IPS-18c (cell line): ENCODE data around the gene DUSP16.
"Not testable (repeated sequence)": the region's sequence is repeated elsewhere in the genome, so short reads cannot be mapped to it uniquely, and the experiment has no call there.

Experiments
- H3K4me3 ChIP-seq: 2 replicates; pipeline ENCODE4 v1.7.0; 2013; ENCODE audit warnings: low read depth, mild to moderate bottlenecking, low read length, moderate library complexity; ENCODE audit not compliant: insufficient read depth
- H3K9me3 ChIP-seq: one replicate; pipeline ENCODE4 v1.6.1; 2013; ENCODE audit warnings: mild to moderate bottlenecking, low read length, moderate library complexity; ENCODE audit not compliant: control insufficient read depth, insufficient read depth

Gene DUSP16

DNA sequence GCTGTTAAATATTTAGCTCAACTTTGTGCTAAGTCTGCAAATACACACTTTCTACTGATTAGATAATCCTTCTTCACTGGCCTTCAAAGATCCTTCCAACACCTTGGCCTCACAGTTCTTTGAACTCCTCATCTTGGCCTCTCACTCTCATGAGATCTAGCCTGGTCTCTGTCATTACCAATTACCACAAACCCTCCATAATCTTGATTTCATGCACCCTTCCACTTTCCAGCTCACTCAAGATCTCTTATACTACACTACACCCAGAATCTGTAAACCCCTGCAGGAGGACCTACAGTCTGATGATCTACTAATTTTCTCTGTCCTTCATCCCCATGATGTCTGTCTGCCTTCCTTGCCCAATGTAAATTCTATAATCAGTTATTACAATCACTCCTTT, 71.1 kb downstream of the DUSP16 start:
- no peaks in the 10 kb centered on the region for H3K9me3 ChIP-seq

DNA sequence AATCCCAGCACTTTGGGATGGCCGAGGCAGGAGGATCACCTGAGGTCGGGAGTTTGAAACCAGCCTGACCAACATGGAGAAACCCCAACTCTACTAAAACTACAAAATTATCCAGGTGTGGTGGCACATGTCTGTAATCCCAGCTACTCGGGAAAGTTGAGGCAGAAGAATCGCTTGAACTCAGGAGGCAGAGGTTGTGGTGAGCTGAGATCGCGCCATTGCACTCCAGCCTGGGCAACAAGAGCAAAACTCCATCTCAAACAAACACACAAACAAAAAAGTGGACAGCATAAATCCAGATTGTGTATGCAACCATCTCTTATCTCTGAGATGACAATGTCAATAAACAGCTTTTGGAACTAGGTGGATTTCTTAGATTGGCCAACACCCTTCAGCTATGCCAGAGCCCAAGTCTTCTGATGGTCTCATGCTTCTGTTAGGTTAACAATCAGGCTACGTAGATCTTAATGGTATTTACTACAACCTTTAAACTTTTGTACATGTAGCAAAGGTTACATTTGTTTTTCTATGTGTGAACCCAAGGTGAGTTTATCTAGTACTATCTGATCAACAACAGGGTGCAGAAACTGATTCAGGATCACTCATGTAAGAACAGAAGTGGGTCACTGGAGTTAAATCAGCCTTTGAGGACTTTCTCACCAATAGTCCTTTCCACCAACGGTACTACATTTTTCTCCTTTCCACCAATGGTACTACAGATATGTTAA, 73.7 kb downstream of the DUSP16 start:
- H3K4me3 ChIP-seq, result no peak overlapping the region
- H3K9me3 ChIP-seq, result no peaks in the 10 kb centered on the region

More for the DNA sequence above, 71.1 kb downstream of the DUSP16 start:
- H3K4me3 ChIP-seq, result no peak overlapping the region

DNA sequence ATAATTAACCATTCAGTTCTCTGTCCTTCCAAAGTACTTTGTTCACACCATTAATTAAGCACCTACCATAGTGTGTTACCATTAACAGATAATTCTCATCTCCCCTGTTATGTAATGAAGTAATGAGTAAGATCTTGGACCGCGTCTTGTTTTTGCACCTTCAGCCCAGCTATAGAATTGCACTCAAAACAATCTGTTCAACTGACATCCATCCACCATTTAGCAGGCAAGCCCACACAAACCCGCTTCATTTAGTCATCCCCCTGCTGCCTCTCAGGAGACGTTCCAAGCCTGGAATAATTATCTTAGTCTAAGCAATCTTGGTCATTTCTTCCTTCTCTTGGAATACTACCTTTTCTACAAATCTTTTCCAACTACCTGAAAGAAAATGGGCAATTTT, 74.4 kb downstream of the DUSP16 start:
- H3K4me3 ChIP-seq, result no peak overlapping the region
- H3K9me3 ChIP-seq, result no peaks in the 10 kb centered on the region

DNA sequence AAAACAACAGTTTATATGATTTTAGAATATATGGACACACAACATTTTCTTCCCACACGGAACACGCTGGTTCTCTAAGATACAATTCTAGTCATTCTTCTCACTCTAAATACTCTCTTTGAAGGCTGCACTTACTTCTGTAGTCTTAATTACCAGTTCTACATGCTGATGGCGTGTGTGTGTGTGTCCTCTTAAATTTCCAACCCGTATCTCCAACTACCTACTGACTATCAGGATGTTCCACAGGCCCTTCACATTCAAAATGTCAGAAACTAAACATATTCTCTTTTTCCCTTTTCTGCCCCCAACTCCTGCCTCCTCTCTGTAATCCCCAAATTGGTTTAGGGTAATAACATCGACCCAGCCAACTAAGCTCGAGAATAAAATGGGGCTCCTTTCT, 75.2 kb downstream of the DUSP16 start:
- Histone ChIP-seq H3K9me3 (no peaks in the 10 kb centered on the region), H3K4me3 (no peak overlapping the region)

DNA sequence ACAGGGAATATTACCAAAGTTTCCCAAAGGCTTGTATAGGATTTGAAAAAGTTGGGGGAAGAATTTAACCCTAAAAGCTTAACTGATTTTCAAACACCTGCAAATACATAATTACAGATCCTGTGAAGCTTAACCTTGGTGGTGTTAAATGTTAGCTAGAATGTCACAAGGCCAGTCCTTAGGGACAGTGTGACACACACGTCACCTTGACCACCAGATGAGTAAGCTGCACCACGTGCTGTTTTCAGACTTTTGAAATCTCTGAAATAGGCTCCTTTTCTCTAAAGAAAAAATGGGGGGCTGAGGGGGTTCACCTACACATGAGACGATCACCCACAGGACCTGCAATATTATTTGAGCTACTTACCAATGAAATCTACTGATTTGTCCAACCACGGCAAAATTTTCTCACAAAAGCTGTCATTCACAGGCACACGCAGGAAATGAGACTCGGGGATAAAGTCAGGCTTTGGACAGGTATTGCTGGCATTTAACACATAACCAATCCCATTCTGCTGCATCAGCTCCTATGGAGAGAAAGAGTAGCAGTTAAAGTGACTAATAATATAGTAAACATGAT, 75.9 kb downstream of the DUSP16 start:
- no peak overlapping the region for H3K4me3 ChIP-seq

DNA sequence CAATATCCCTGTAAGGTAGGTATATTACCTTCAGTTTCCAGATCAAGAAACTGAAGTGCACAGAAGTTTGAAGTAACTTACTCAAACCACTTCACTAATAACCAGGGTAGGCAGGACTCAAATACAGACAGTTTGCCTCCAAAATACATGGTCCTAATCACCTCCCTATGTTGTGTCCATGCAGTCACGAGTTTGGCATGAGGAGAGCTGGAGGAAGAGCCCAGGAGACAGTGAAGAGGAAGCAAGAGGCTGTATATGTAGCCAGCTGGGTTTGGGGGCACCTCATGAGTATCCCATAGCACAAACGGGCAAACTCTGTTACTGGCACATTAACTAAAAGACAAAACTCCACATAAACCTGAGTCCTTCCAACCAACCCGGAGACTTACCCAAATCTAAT, 79.2 kb downstream of the DUSP16 start:
- H3K9me3 ChIP-seq, result no peaks in the 10 kb centered on the region
- no peak overlapping the region for H3K4me3 ChIP-seq

More for the DNA sequence above, 75.9 kb downstream of the DUSP16 start:
- H3K9me3 ChIP-seq, result no peaks in the 10 kb centered on the region

DNA sequence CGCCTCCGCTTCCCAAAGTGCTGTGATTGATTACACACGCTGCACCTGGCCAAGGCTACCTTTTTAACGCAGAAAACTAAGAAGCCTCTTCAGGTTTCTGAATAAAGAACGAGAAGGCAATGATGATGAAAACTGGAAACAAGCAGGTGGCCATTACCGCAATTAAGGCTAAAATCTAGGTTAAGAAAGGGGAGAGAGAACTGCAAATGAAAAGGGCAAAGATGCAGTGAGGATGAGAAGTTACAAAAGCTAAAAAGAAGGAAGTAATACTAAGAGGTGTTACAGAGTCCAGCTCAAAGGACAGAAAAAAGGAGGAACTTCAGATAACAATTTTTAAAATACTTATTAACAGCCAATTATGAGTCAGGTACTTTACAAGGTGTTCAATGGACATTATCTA, 79.7 kb downstream of the DUSP16 start:
- H3K9me3 ChIP-seq, result no peaks in the 10 kb centered on the region
- no peak overlapping the region for H3K4me3 ChIP-seq

DNA sequence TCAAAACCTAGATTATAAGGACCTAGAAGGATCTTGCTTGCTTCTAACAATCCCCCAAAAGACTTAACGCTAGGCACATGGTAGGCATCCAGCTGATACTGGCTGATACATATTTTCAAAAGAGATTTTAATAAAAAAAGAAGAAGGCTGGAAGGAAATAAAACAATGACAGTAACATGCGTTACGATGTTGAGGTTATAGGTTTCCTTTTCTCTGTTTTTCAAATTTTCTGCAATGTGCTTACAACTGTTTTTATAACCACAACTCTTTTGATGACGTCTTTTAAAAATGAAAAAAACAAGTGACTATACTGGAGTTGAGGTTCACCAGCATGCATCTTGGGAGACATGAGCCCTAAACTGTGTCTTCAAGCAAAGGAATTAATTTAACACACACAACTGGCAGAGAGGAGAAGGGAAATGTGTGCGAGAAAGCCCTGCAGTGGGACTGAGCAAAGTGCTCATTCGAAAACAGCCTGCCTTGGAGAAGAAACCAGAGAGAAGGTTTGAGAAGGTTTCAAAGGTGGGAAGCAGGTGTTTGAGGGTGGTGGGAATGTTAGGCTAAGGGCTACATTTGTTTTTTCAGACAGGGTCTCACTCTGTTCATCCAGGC, 80.4 kb downstream of the DUSP16 start:
- no peak overlapping the region for H3K4me3 ChIP-seq
- H3K9me3 ChIP-seq, result no peaks in the 10 kb centered on the region

DNA sequence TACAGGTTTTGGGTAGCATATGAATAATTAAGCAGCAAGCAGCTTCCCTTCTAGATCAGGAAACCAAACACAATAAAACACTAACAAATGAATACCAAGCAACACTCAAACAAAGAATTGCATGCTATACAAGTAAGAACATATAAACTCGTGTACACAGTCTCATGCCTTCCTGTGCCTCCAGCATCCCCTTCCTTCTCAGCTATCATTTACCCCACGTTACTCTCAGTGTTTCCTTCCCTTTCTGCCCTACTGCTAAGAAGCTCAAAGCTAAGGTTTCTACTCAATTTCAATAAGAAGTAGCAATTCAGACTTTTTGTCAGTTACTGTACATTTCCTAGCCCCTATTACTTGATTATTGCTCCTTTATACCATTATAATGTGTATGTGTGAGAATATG, 81.0 kb downstream of the DUSP16 start:
- no peaks in the 10 kb centered on the region for H3K9me3 ChIP-seq
- no peak overlapping the region for H3K4me3 ChIP-seq

DNA sequence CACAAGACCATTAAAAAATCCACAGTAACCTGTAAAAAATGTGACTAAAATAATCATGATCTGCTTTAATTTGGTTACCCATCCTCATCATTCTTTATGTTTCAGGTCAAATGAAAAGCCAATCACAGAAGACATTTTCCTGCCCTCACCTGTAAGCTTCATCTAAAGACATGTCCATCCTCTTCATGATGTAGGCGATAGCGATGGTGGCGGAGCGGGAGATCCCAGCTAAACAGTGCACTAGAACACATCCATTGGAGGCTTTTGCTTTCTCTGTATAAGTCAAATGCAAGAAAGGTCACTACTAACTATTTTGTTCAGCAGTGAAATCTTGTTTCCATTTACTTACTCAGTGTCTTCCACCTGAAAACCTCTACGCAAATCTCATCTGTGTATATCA, 82.6 kb downstream of the DUSP16 start:
- H3K9me3 ChIP-seq, result no peaks in the 10 kb centered on the region
- no peak overlapping the region for H3K4me3 ChIP-seq

DNA sequence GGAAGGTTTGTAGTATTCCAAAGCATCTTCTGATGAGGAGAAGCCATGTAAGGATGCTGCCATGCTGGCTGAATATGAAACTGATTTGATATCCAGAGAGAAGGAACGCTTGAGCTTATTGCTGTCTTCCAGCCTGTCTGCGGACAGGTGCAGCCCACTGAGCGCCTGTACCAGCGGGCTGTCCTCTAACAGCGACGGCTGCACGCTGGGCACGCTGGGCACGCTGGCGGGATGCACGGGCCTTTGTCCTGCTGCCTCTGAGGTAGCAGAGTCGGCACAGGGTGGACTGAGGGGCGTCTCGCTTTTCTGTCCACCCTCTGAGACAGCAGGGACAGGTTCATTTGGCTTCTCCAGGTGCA, 85.2 kb downstream of the DUSP16 start:
- no peaks in the 10 kb centered on the region for H3K9me3 ChIP-seq
- H3K4me3 ChIP-seq, result no peak overlapping the region

DNA sequence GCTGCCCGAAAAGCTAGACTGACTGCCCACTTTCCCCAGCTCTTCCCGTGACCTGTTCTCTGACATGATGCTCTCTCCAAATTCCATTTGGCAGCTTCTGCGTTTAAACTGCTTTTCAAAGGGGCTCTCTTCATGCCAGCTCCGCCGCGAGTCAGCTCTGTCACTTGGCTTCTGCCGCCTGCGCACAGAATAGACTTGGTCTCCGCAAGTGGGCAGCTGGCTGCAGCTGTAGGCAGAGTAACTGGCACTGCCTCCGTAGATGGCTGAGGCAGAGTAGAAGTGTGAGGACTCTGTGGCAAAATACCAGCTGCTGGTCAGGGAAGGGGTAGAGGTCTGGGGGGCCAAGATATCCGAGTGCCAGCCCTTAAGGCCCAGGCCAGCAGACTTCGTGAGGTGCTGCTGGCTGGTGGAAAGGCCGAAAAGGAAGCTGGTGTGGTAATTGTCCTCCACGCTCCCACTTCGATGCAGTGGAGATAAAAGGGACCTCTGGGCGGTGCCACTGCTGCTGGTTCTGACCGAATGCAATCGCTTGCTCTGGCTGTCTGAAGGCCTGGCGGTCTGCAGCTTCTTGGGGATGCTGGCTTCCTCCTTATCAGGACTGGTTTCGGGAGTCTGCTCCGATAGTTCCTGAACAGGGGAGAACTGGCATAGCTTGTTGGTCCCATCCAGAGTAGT, 85.7 kb downstream of the DUSP16 start:
- Histone ChIP-seq H3K4me3 (no peak overlapping the region), H3K9me3 (no peaks in the 10 kb centered on the region)

DNA sequence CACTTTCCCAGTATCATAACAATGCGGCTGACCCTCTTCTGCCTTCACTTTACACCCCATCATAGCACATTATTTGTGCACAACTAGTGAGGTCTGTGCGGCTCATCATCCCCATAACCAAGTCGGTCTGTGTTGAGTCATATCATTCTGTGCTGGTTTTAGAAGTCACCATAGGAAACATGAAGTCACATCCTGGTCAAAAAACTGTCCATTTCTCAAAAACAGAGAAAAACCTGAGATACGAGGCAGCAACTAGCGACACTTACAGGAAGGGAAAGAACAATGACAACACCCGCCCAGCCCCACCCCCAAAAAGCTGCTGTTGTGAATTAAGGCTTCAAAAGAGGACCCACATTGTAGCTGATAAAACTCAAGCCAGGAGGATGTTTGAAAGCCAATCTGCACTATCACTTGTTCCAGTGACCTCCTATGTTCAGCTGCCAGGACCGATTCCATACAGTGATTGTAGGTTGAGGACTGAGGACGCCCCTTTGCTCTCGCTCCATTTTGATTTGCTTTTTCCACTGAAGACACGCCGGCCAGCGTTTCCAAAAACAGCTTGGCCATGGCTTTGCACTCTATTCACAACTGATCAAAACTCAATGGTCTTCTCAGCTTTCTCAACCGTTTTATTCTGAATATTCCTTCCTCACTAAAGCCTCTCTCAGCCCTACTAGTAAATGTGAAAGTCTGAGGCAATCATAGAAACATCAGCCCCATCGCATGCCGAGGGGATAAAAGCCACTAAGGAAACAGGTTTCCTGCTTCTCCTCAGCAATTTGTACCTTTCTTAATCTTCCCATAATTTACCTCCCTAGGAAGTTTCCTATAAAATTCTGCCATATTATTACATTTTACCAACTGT, 87.5 kb downstream of the DUSP16 start:
- no peak overlapping the region for H3K4me3 ChIP-seq
- H3K9me3 ChIP-seq, result no peaks in the 10 kb centered on the region

DNA sequence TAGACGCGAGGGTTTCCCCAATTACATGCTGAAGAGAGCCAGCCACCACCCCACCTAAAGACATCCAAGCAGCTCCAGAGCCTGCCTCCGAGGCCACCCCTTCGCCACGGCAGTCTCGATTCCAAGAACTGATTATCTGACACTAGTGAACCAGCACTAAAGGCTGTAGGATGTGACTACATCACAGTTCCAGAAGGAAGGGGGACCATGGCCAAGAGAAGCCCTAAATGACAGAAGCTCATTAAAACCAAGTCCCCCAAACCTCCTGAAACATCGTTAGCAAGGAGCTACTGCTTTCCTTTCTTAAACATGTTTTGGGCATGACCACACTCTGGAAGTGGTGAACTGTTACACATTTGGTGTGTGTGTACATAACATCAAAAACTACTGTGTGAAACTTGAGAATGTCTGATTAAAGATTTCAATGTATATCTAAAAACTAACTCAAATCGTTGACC, 88.2 kb downstream of the DUSP16 start:
- Histone ChIP-seq H3K9me3 (no peaks in the 10 kb centered on the region), H3K4me3 (no peak overlapping the region)

DNA sequence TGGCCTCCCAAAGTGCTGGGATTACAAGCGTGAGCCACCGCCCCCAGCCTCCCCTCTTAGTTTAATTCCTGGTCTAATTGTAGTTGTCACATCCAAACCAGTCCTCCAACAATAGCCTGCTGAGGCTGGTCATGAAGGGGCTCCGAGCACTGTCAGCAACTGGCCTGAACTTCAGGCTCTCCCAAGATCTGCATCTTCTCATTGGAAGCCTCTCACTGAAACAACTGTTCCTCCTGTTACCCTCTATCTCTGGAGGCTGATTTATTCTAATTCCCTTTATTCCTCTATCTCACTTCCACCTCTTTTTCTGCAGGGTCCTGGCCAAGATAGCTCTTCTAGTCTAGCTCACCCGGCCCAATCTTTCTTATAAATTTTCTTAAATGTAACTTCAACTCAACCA, 89.4 kb downstream of the DUSP16 start:
- Histone ChIP-seq H3K9me3 (no peaks in the 10 kb centered on the region), H3K4me3 (no peak overlapping the region)

DNA sequence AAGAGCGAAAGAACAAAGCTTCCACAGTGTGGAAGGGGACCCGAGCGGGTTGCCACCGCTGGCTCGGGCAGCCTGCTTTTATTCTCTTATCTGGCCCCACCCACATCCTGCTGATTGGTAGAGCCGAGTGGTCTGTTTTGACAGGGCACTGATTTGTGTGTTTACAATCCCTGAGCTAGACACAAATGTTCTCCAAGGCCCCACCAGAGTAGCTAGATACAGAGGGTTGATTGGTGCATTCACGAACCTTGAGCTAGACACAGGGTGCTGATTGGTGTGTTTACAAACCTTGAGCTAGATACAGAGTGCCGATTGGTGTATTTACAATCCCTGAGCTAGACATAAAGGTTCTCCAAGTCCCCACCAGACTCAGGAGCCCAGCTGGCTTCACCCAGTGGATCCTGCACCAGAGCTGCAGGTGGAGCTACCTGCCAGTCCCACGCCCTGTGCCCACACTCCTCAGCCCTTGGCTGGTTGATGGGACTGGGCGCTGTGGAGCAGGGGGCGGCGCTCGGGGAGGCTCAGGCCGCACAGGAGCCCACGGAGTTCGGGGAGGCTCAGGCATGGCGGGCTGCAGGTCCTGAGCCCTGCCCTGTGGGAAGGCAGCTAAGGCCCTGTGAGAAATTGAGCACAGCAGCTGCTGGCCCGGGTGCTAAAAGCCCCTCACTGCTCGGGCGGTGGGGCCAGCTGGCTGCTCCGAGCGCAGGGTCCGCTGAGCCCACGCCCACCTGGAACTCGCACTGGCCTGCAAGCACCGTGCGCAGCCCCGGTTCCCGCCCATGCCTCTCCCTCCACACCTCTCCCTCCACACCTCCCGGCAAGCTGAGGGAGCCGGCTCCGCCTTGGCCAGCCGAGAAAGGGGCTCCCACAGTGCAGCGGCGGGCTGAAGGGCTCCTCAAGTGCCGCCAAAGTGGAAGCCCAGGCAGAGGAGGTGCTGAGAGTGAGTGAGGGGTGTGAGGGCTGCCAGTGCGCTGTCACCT, 90.4 kb downstream of the DUSP16 start:
- not testable (repeated sequence) for H3K9me3 ChIP-seq, H3K4me3 ChIP-seq
